Pulmonary artery endothelial cell (primary cell): ENCODE results near the gene ADCY9. TPM values are rescaled to one million over a fixed set of nuclear protein-coding genes. Genes with fewer than 3 reads are reported as not detected.
"Not testable (repeated sequence)": the region's sequence is repeated elsewhere in the genome, so short reads cannot be mapped to it uniquely, and the experiment has no call there.

Experiments
- DNase-seq: peaks from one replicate; pipeline ENCODE4 v3.0.0-alpha.2; 2011; ENCODE audit warnings: low read depth, low spot score
- total RNA-seq: library from RNA; depleted of rRNA; stranded (reverse); fragments of >200 nt; gene quantifications from 2 replicates; pipeline ENCODE4 v1.2.3, GENCODE V29; 2014

The ADCY9 gene
- total RNA-seq, 1 donor from 2014 or later: 6.3 TPM

GRCh38 chr16:3951861-3952736, 164.1 kb downstream of the ADCY9 start:
- no peak for DNase-seq

GRCh38 chr16:3951380-3951779, 164.9 kb downstream of the ADCY9 start:
- not testable (repeated sequence) for DNase-seq

- DNase-seq: peak; percentile 81
Observed at GRCh38 chr16:3950343-3951193, 165.7 kb downstream of the ADCY9 start.

GRCh38 chr16:3949946-3950342, 166.3 kb downstream of the ADCY9 start:
- no peak for DNase-seq

GRCh38 chr16:3949287-3949686, 167.0 kb downstream of the ADCY9 start:
- no peak for DNase-seq

- no peak for DNase-seq
Observed at GRCh38 chr16:3948378-3948995, 167.8 kb downstream of the ADCY9 start.

GRCh38 chr16:3946604-3947180, 169.6 kb downstream of the ADCY9 start:
- DNase-seq: no peak

GRCh38 chr16:3945751-3946603, 170.3 kb downstream of the ADCY9 start:
- DNase-seq: peak; percentile 81

- not testable (repeated sequence) for DNase-seq
Observed at GRCh38 chr16:3944457-3944856, 171.8 kb downstream of the ADCY9 start.

GRCh38 chr16:3942146-3942545, 174.1 kb downstream of the ADCY9 start:
- not testable (repeated sequence) for DNase-seq

- DNase-seq: no peak
Observed at GRCh38 chr16:3938843-3939624, 177.2 kb downstream of the ADCY9 start.

- DNase-seq: no peak
Observed at GRCh38 chr16:3938471-3938842, 177.8 kb downstream of the ADCY9 start.

- DNase-seq: no peak
Observed at GRCh38 chr16:3937066-3937875, 179.0 kb downstream of the ADCY9 start.

GRCh38 chr16:3935921-3936320, 180.3 kb downstream of the ADCY9 start:
- no peak for DNase-seq

- DNase-seq: no peak
Observed at GRCh38 chr16:3934491-3935181, 181.6 kb downstream of the ADCY9 start.

- not testable (repeated sequence) for DNase-seq
Observed at GRCh38 chr16:3927147-3927546, 189.1 kb downstream of the ADCY9 start.

- DNase-seq: no peak
Observed at GRCh38 chr16:3924763-3925162, 191.5 kb downstream of the ADCY9 start.

- no peak for DNase-seq
Observed at GRCh38 chr16:3922241-3922640, 194.0 kb downstream of the ADCY9 start.
